ENCODE results near the gene APOA1.

APOA1 gene

DNA sequence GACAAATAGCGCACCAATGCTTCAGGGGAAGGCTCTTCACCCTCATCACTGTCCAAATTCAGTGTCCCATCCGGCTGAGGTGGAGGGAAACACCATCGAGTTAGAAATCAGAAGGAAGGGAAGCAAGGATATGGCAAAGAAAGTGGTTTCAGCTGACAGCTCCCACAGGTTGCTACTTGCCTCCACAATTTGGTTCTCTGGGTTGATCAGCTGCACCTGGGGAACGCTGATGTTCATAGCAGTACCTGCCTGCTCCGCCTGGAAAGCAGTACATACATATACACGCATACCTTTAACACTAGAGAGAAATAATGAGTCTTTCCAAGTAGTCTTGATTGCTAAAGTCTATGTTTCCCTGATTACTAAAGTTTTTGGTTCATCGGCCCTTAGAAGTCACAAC, 37.8 kb upstream of the APOA1 start:
- ATAC-seq (ENCODE audit: insufficient read depth, low read depth) = no peak
- H3K79me2 ChIP-seq (ENCODE audit: insufficient read depth, low read length) = no peaks in the 10 kb centered on the region
- H3K27me3 ChIP-seq (ENCODE audit: insufficient read depth, low read length, poor library complexity) = no peaks in the 10 kb centered on the region
- H3K4me1 ChIP-seq (ENCODE audit: insufficient read depth, low read length) = no peaks in the 10 kb centered on the region
- H4K20me1 ChIP-seq (ENCODE audit: insufficient read depth, low read length) = no peaks in the 10 kb centered on the region
- no peaks in the 10 kb centered on the region for H3K9me3 ChIP-seq (ENCODE audit: insufficient read depth, low read length, severe bottlenecking)
- no peak overlapping the region for H2AFZ ChIP-seq (ENCODE audit: low read depth, low read length)
- no peak overlapping the region for H3K9ac ChIP-seq (ENCODE audit: low read depth, low read length)
- DNase-seq = no peak
- H3K4me3 ChIP-seq (ENCODE audit: low read depth in 1 of 2, low read length in 2 of 2) = no peak overlapping the region
- H3K36me3 ChIP-seq (ENCODE audit: insufficient read depth, low read length) = peaks cover 50% of the 10 kb centered on the region
- no peak overlapping the region for H3K4me2 ChIP-seq (ENCODE audit: insufficient read depth, low read length)
- H3K27ac ChIP-seq (ENCODE audit: low read length) = no peak overlapping the region
- no peak for TF ChIP-seq EZH2 (IDR thresholded peaks at IDR 0.05; ENCODE audit: borderline replicate concordance, low read depth, low read length, severe bottlenecking)
- no peak for TF ChIP-seq CTCF (IDR thresholded peaks at IDR 0.05; ENCODE audit: borderline replicate concordance, extremely low read depth, low read length, poor library complexity, severe bottlenecking)

- no peak for TF ChIP-seq EZH2 (IDR thresholded peaks at IDR 0.05; ENCODE audit: borderline replicate concordance, low read depth, low read length, severe bottlenecking)
- no peak for TF ChIP-seq CTCF (IDR thresholded peaks at IDR 0.05; ENCODE audit: borderline replicate concordance, extremely low read depth, low read length, poor library complexity, severe bottlenecking)
- peaks cover 58% of the 10 kb centered on the region for H3K36me3 ChIP-seq (ENCODE audit: insufficient read depth, low read length)
Observed at GRCh38 chr11:116874251-116874650, 36.8 kb upstream of the APOA1 start.

GRCh38 chr11:116873381-116873780, 36.0 kb upstream of the APOA1 start:
- H3K9ac ChIP-seq (ENCODE audit: low read depth, low read length) = no peak overlapping the region
- DNase-seq = no peak
- no peak overlapping the region for H3K4me2 ChIP-seq (ENCODE audit: insufficient read depth, low read length)
- H3K27ac ChIP-seq (ENCODE audit: low read length) = no peak overlapping the region
- H3K4me3 ChIP-seq (ENCODE audit: low read depth in 1 of 2, low read length in 2 of 2) = no peak overlapping the region
- no peaks in the 10 kb centered on the region for H4K20me1 ChIP-seq (ENCODE audit: insufficient read depth, low read length)
- no peaks in the 10 kb centered on the region for H3K79me2 ChIP-seq (ENCODE audit: insufficient read depth, low read length)
- TF ChIP-seq CTCF (IDR thresholded peaks at IDR 0.05; ENCODE audit: borderline replicate concordance, extremely low read depth, low read length, poor library complexity, severe bottlenecking) = no peak
- TF ChIP-seq EZH2 (IDR thresholded peaks at IDR 0.05; ENCODE audit: borderline replicate concordance, low read depth, low read length, severe bottlenecking) = no peak
- H3K4me1 ChIP-seq (ENCODE audit: insufficient read depth, low read length) = no peaks in the 10 kb centered on the region
- no peaks in the 10 kb centered on the region for H3K27me3 ChIP-seq (ENCODE audit: insufficient read depth, low read length, poor library complexity)
- H2AFZ ChIP-seq (ENCODE audit: low read depth, low read length) = no peak overlapping the region
- H3K9me3 ChIP-seq (ENCODE audit: insufficient read depth, low read length, severe bottlenecking) = no peaks in the 10 kb centered on the region
- H3K36me3 ChIP-seq (ENCODE audit: insufficient read depth, low read length) = peaks cover 61% of the 10 kb centered on the region
- no peak for ATAC-seq (ENCODE audit: insufficient read depth, low read depth)

More at GRCh38 chr11:116874251-116874650, 36.8 kb upstream of the APOA1 start:
- no peaks in the 10 kb centered on the region for H3K27me3 ChIP-seq (ENCODE audit: insufficient read depth, low read length, poor library complexity)
- no peak overlapping the region for H2AFZ ChIP-seq (ENCODE audit: low read depth, low read length)
- no peak overlapping the region for H3K4me3 ChIP-seq (ENCODE audit: low read depth in 1 of 2, low read length in 2 of 2)
- no peaks in the 10 kb centered on the region for H4K20me1 ChIP-seq (ENCODE audit: insufficient read depth, low read length)
- ATAC-seq (ENCODE audit: insufficient read depth, low read depth) (no peak), DNase-seq (no peak)
- no peak overlapping the region for H3K4me2 ChIP-seq (ENCODE audit: insufficient read depth, low read length)
- no peaks in the 10 kb centered on the region for H3K79me2 ChIP-seq (ENCODE audit: insufficient read depth, low read length)
- no peaks in the 10 kb centered on the region for H3K4me1 ChIP-seq (ENCODE audit: insufficient read depth, low read length)
- H3K9me3 ChIP-seq (ENCODE audit: insufficient read depth, low read length, severe bottlenecking) = no peaks in the 10 kb centered on the region
- H3K9ac ChIP-seq (ENCODE audit: low read depth, low read length) = no peak overlapping the region
- H3K27ac ChIP-seq (ENCODE audit: low read length) = no peak overlapping the region

DNA sequence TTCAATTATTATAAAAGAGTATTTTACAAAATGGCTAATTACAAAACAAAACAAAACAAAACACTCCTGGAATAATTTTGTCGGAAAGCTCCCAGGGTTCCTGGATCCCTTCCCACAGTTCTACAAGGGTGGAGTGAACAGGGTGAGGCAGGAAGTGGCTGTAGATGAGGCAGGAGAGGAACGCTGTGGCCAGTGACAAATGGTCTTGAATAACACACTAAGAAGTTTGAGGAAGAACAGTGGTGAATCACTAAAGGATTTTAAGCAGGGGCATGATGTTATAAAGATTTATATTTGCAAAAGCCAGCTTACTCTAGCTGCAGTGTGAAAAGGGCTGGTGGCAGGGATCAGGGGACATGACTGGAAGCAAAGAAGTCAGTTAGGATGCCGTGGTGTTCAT, 33.8 kb upstream of the APOA1 start:
- no peak for TF ChIP-seq EZH2 (IDR thresholded peaks at IDR 0.05; ENCODE audit: borderline replicate concordance, low read depth, low read length, severe bottlenecking)
- TF ChIP-seq CTCF (IDR thresholded peaks at IDR 0.05; ENCODE audit: borderline replicate concordance, extremely low read depth, low read length, poor library complexity, severe bottlenecking) = no peak
- no peak overlapping the region for H3K9ac ChIP-seq (ENCODE audit: low read depth, low read length)
- ATAC-seq (ENCODE audit: insufficient read depth, low read depth) (no peak), DNase-seq (no peak)
- no peak overlapping the region for H3K4me2 ChIP-seq (ENCODE audit: insufficient read depth, low read length)
- H3K4me3 ChIP-seq (ENCODE audit: low read depth in 1 of 2, low read length in 2 of 2) = no peak overlapping the region
- no peaks in the 10 kb centered on the region for H3K9me3 ChIP-seq (ENCODE audit: insufficient read depth, low read length, severe bottlenecking)
- H3K4me1 ChIP-seq (ENCODE audit: insufficient read depth, low read length) = no peaks in the 10 kb centered on the region
- H3K27me3 ChIP-seq (ENCODE audit: insufficient read depth, low read length, poor library complexity) = no peaks in the 10 kb centered on the region
- H2AFZ ChIP-seq (ENCODE audit: low read depth, low read length) = no peak overlapping the region
- no peaks in the 10 kb centered on the region for H3K79me2 ChIP-seq (ENCODE audit: insufficient read depth, low read length)
- no peak overlapping the region for H3K27ac ChIP-seq (ENCODE audit: low read length)
- no peaks in the 10 kb centered on the region for H4K20me1 ChIP-seq (ENCODE audit: insufficient read depth, low read length)
- peaks cover 79% of the 10 kb centered on the region for H3K36me3 ChIP-seq (ENCODE audit: insufficient read depth, low read length)
